ENCODE data around the gene ZNF160.
A peak's percentile ranks its signal among the peaks of the same experiment; 100 is the strongest.
"Not testable (repeated sequence)": the region's sequence is repeated elsewhere in the genome, so short reads cannot be mapped to it uniquely, and the experiment has no call there.

Gene ZNF160

DNA sequence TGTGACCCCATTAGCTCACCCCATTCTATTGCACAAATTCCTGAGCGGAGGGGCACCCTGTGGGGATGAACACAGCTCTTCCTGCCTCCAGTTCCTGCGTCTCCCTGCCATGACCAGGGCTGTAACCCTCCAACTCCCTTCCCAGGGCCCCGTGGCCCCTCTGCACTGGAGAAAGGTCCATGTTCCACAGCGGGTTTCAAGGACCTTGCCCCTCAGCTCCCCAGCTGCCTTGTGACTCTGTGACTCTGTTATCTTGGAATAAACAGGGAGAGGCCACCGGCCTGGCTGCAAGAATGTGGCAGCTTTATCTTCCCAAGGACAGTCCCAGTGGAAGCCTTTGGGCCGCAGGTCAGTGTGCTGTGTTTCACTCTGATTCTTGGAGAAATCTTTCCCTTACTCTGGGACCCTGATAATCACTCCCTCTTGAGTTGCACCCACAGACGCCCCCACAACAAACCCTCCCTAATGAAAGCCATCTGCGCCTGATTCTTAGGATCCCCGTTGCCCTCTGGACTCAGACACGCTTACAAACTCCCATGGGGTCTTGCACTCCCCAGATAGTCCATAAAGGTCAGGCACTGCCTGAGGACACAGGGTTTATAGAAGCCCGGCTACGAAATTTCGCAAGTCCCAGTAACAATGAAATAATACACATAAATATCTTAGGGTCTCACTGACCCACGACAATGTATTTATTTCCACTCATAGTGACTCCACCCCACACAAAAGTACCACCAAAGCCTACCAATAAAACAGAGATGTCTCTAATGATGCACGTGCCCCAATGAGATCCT, 23.7 kb upstream of the ZNF160 start:
- not testable (repeated sequence) for H3K4me3 ChIP-seq (ENCODE audit: low read depth, low read length); H4K8ac ChIP-seq (ENCODE audit: low read depth, low read length); H3K9me3 ChIP-seq (ENCODE audit: insufficient read depth, low read depth, low read length); H4K12ac ChIP-seq (ENCODE audit: low read depth, low read length); H3K79me2 ChIP-seq (ENCODE audit: control insufficient read depth, insufficient read depth, low read length, poor library complexity); H3K18ac ChIP-seq (ENCODE audit: low read length); H2BK5ac ChIP-seq (ENCODE audit: low read depth, low read length, poor library complexity); H3K27ac ChIP-seq (ENCODE audit: low read depth, low read length); H2AFZ ChIP-seq (ENCODE audit: insufficient read depth, low read length, poor library complexity); H3K4ac ChIP-seq (ENCODE audit: low read depth, low read length); DNase-seq; H3K79me1 ChIP-seq (ENCODE audit: low read length); H3K27me3 ChIP-seq (ENCODE audit: insufficient read depth, low read length); H3K4me1 ChIP-seq (ENCODE audit: control insufficient read depth in 1 of 2, insufficient read depth in 2 of 2, low read length in 2 of 2); H4K91ac ChIP-seq (ENCODE audit: low read depth, low read length); H3K23ac ChIP-seq (ENCODE audit: low read length); H3K36me3 ChIP-seq (ENCODE audit: control insufficient read depth in 1 of 2, insufficient read depth in 2 of 2, low read length in 2 of 2); H3K4me2 ChIP-seq (ENCODE audit: low read length); H3K14ac ChIP-seq (ENCODE audit: low read length); H3K9ac ChIP-seq (ENCODE audit: low read length); H2AK5ac ChIP-seq (ENCODE audit: low read length); H2BK12ac ChIP-seq (ENCODE audit: low read length); H2BK120ac ChIP-seq (ENCODE audit: insufficient read depth, low read length, poor library complexity)
- WGBS (ENCODE audit: extremely low coverage, insufficient coverage, insufficient read length) = no CpG with 5 or more reads among the region's 15 CpGs

DNA sequence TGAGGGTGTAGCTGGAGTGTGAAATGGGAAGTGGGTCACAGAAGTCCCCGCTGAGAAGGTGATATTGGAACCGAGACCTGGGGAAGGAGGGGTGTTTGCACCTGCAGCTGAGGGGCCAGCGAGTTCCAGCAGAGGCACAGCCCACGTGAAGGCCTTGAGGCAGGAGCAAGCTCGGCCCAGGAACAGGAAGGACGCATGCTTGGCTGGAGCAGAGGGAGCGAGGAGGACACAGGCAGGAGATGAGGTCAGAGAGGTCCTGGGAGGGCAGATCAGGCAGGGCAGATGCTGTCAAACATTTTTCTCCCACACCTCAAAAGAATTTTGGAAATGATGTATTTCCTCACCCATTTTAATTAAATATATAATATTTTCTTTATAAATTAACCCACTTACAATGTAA, 20.2 kb upstream of the ZNF160 start:
- H3K9ac ChIP-seq (ENCODE audit: low read length) = no peak overlapping the region
- H4K12ac ChIP-seq (ENCODE audit: low read depth, low read length) = no peak overlapping the region
- H3K27ac ChIP-seq (ENCODE audit: low read depth, low read length) = no peak overlapping the region
- H3K4ac ChIP-seq (ENCODE audit: low read depth, low read length) = no peak overlapping the region
- DNase-seq = no peak
- no peak overlapping the region for H2AK5ac ChIP-seq (ENCODE audit: low read length)
- no peak overlapping the region for H3K4me2 ChIP-seq (ENCODE audit: low read length)
- H4K8ac ChIP-seq (ENCODE audit: low read depth, low read length) = no peak overlapping the region
- no peaks in the 10 kb centered on the region for H3K79me2 ChIP-seq (ENCODE audit: control insufficient read depth, insufficient read depth, low read length, poor library complexity)
- H2BK120ac ChIP-seq (ENCODE audit: insufficient read depth, low read length, poor library complexity) = no peak overlapping the region
- no peak overlapping the region for H2AFZ ChIP-seq (ENCODE audit: insufficient read depth, low read length, poor library complexity)
- H3K23ac ChIP-seq (ENCODE audit: low read length) = no peak overlapping the region
- peaks cover 7 to 8% of the 10 kb centered on the region in 2 experiments for H3K36me3 ChIP-seq (ENCODE audit: control insufficient read depth in 1 of 2, insufficient read depth in 2 of 2, low read length in 2 of 2)
- no peaks in the 10 kb centered on the region for H3K4me1 ChIP-seq (ENCODE audit: control insufficient read depth in 1 of 2, insufficient read depth in 2 of 2, low read length in 2 of 2)
- WGBS (ENCODE audit: extremely low coverage, insufficient coverage, insufficient read length) = no CpG with 5 or more reads among the region's 7 CpGs
- H3K4me3 ChIP-seq (ENCODE audit: low read depth, low read length) = no peak overlapping the region
- H3K9me3 ChIP-seq (ENCODE audit: insufficient read depth, low read depth, low read length) = peaks cover 3% of the 10 kb centered on the region
- H2BK5ac ChIP-seq (ENCODE audit: low read depth, low read length, poor library complexity) = no peak overlapping the region
- H3K18ac ChIP-seq (ENCODE audit: low read length) = no peak overlapping the region
- H3K27me3 ChIP-seq (ENCODE audit: insufficient read depth, low read length) = no peaks in the 10 kb centered on the region
- H4K91ac ChIP-seq (ENCODE audit: low read depth, low read length) = no peak overlapping the region
- H3K79me1 ChIP-seq (ENCODE audit: low read length) = no peaks in the 10 kb centered on the region
- no peak overlapping the region for H2BK12ac ChIP-seq (ENCODE audit: low read length)
- H3K14ac ChIP-seq (ENCODE audit: low read length) = no peak overlapping the region

DNA sequence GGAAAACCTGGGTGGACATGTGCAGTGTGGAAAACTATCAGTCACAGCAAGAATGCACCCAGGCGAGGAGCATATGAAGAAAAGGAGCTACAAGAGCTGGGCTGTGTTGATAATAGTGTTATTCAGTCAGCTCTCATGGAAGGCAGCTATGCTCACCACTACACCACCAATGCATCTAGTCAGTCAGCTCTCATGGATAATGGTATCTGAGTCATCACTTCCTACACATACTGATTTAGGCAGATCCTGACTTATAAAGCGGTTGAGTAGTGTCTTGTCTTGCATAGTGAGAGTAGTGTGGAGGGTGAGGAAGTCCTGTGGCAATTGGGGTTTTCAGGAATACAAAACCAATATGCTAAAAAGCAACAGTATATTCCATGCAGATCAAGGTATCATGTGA, 9.1 kb upstream of the ZNF160 start:
- H2AFZ ChIP-seq (ENCODE audit: insufficient read depth, low read length, poor library complexity) = no peak overlapping the region
- no peak overlapping the region for H2BK120ac ChIP-seq (ENCODE audit: insufficient read depth, low read length, poor library complexity)
- H3K79me1 ChIP-seq (ENCODE audit: low read length) = no peaks in the 10 kb centered on the region
- H3K27me3 ChIP-seq (ENCODE audit: insufficient read depth, low read length) = no peaks in the 10 kb centered on the region
- no peak overlapping the region for H3K9ac ChIP-seq (ENCODE audit: low read length)
- no peaks in the 10 kb centered on the region for H3K79me2 ChIP-seq (ENCODE audit: control insufficient read depth, insufficient read depth, low read length, poor library complexity)
- H3K23ac ChIP-seq (ENCODE audit: low read length) = peak overlapping the region; percentile 44
- no peak overlapping the region for H2AK5ac ChIP-seq (ENCODE audit: low read length)
- H4K91ac ChIP-seq (ENCODE audit: low read depth, low read length) = no peak overlapping the region
- H3K9me3 ChIP-seq (ENCODE audit: insufficient read depth, low read depth, low read length) = no peaks in the 10 kb centered on the region
- H2BK12ac ChIP-seq (ENCODE audit: low read length) = no peak overlapping the region
- H4K8ac ChIP-seq (ENCODE audit: low read depth, low read length) = no peak overlapping the region
- no peak overlapping the region for H4K12ac ChIP-seq (ENCODE audit: low read depth, low read length)
- no peaks in the 10 kb centered on the region for H3K4me1 ChIP-seq (ENCODE audit: control insufficient read depth in 1 of 2, insufficient read depth in 2 of 2, low read length in 2 of 2)
- H3K27ac ChIP-seq (ENCODE audit: low read depth, low read length) = no peak overlapping the region
- H2BK5ac ChIP-seq (ENCODE audit: low read depth, low read length, poor library complexity) = no peak overlapping the region
- no peak for DNase-seq
- no peak overlapping the region for H3K4ac ChIP-seq (ENCODE audit: low read depth, low read length)
- no peak overlapping the region for H3K4me3 ChIP-seq (ENCODE audit: low read depth, low read length)
- no peak overlapping the region for H3K14ac ChIP-seq (ENCODE audit: low read length)
- peaks cover 16 to 30% of the 10 kb centered on the region in 2 experiments for H3K36me3 ChIP-seq (ENCODE audit: control insufficient read depth in 1 of 2, insufficient read depth in 2 of 2, low read length in 2 of 2)
- H3K18ac ChIP-seq (ENCODE audit: low read length) = no peak overlapping the region
- no peak overlapping the region for H3K4me2 ChIP-seq (ENCODE audit: low read length)
- no CpG with 5 or more reads among the region's 2 CpGs for WGBS (ENCODE audit: extremely low coverage, insufficient coverage, insufficient read length)

DNA sequence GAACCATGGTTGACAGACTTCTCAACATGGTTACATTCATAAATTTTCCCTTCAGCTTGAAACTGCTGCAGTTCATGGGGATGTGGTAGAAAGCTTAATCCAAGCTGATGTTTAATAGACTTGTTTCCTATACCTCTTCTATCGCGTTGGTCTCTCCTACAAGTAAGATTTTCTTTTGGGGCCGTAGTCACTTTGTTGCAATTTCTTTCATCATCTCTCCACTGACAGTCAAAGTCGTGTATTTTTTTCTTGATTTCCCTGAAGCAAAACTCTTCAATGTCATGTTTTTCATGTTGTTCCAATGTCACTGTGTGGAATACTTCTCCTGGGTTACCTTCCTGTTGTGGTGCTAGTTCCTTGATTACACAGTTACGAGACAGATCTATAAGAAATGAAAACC, 6.3 kb upstream of the ZNF160 start:
- Histone ChIP-seq H3K18ac (ENCODE audit: low read length) (no peak overlapping the region), H2AK5ac (ENCODE audit: low read length) (no peak overlapping the region)

More for the DNA sequence above, 6.3 kb upstream of the ZNF160 start:
- H3K79me1 ChIP-seq (ENCODE audit: low read length) = no peaks in the 10 kb centered on the region
- H3K4me2 ChIP-seq (ENCODE audit: low read length) = no peak overlapping the region
- no peak overlapping the region for H2AFZ ChIP-seq (ENCODE audit: insufficient read depth, low read length, poor library complexity)
- WGBS (ENCODE audit: extremely low coverage, insufficient coverage, insufficient read length) = no CpG with 5 or more reads among the region's 5 CpGs
- H4K91ac ChIP-seq (ENCODE audit: low read depth, low read length) = no peak overlapping the region
- no peak overlapping the region for H2BK120ac ChIP-seq (ENCODE audit: insufficient read depth, low read length, poor library complexity)
- no peak overlapping the region for H3K4me3 ChIP-seq (ENCODE audit: low read depth, low read length)
- no peak overlapping the region for H3K9ac ChIP-seq (ENCODE audit: low read length)
- H3K79me2 ChIP-seq (ENCODE audit: control insufficient read depth, insufficient read depth, low read length, poor library complexity) = no peaks in the 10 kb centered on the region
- no peak overlapping the region for H4K8ac ChIP-seq (ENCODE audit: low read depth, low read length)
- H3K27me3 ChIP-seq (ENCODE audit: insufficient read depth, low read length) = no peaks in the 10 kb centered on the region
- H3K36me3 ChIP-seq (ENCODE audit: control insufficient read depth in 1 of 2, insufficient read depth in 2 of 2, low read length in 2 of 2) = peaks cover 9 to 20% of the 10 kb centered on the region in 2 experiments
- no peaks in the 10 kb centered on the region for H3K4me1 ChIP-seq (ENCODE audit: control insufficient read depth in 1 of 2, insufficient read depth in 2 of 2, low read length in 2 of 2)
- H3K14ac ChIP-seq (ENCODE audit: low read length) = no peak overlapping the region
- no peak overlapping the region for H4K12ac ChIP-seq (ENCODE audit: low read depth, low read length)
- H3K9me3 ChIP-seq (ENCODE audit: insufficient read depth, low read depth, low read length) = no peaks in the 10 kb centered on the region
- no peak overlapping the region for H2BK12ac ChIP-seq (ENCODE audit: low read length)
- no peak overlapping the region for H2BK5ac ChIP-seq (ENCODE audit: low read depth, low read length, poor library complexity)
- no peak overlapping the region for H3K27ac ChIP-seq (ENCODE audit: low read depth, low read length)
- no peak overlapping the region for H3K23ac ChIP-seq (ENCODE audit: low read length)
- no peak for DNase-seq
- H3K4ac ChIP-seq (ENCODE audit: low read depth, low read length) = no peak overlapping the region

Measured in trophoblast cell (in vitro differentiated cells and primary cell).